Liver (tissue), 9 donors: ENCODE results near the gene ZNF664. TPM values are rescaled to one million over a fixed set of nuclear protein-coding genes. Genes with fewer than 3 reads are reported as not detected.

Experiments used
- DNase-seq: peaks from one replicate; pipeline ENCODE4 v3.0.0-alpha.2; 2017; ENCODE audit warnings: low spot score
- H3K27ac ChIP-seq, 2 donors: one replicate each; pipeline ENCODE4 v1.7.0; 2013; ENCODE audit warnings: inconsistent platforms in 2 of 2, low read length in 2 of 2, control low read depth in 1 of 2, low read depth in 1 of 2, mild to moderate bottlenecking in 1 of 2
- H3K27me3 ChIP-seq, 4 donors: one replicate each; pipeline versions ENCODE4 v1.6.1 to v1.7.0; 2013; ENCODE audit warnings: low read length in 3 of 4, inconsistent platforms in 1 of 4, mild to moderate bottlenecking in 1 of 4, moderate library complexity in 1 of 4; ENCODE audit not compliant: control insufficient read depth in 4 of 4, insufficient read depth in 4 of 4
- H3K36me3 ChIP-seq, 4 donors: one replicate each; pipeline versions ENCODE4 v1.6.1 to v1.7.0; 2013; ENCODE audit warnings: low read length in 3 of 4, mild to moderate bottlenecking in 3 of 4, low read depth in 1 of 4, moderate library complexity in 1 of 4; ENCODE audit not compliant: control insufficient read depth in 4 of 4, insufficient read depth in 3 of 4
- H3K4me1 ChIP-seq, 4 donors: one replicate each; pipeline versions ENCODE4 v1.6.1 to v1.7.0; 2013; ENCODE audit warnings: low read length in 3 of 4, mild to moderate bottlenecking in 3 of 4, moderate library complexity in 1 of 4; ENCODE audit not compliant: control insufficient read depth in 4 of 4, insufficient read depth in 4 of 4
- H3K4me3 ChIP-seq, 3 donors: one replicate each; pipeline versions ENCODE4 v1.6.1 to v1.7.0; 2013; ENCODE audit warnings: low read length in 3 of 3, control low read depth in 1 of 3, low read depth in 1 of 3, mild to moderate bottlenecking in 1 of 3
- H3K9ac ChIP-seq, 2 donors: one replicate each; pipeline ENCODE4 v1.7.0; 2013; ENCODE audit warnings: low read length in 2 of 2, mild to moderate bottlenecking in 2 of 2, moderate library complexity in 2 of 2, control low read depth in 1 of 2, low read depth in 1 of 2
- H3K9me3 ChIP-seq, 4 donors: one replicate each; pipeline versions ENCODE4 v1.6.1 to v1.7.0; 2013; ENCODE audit warnings: low read length in 3 of 4; ENCODE audit not compliant: control insufficient read depth in 4 of 4
- EGR1 ChIP-seq, 2 donors: IDR thresholded peaks; 2 replicates each; pipeline ENCODE4 v1.6.1; 2016 to 2018; ENCODE audit warnings: antibody characterized with exemption in 2 of 2, low read depth in 2 of 2
- FOXA1 ChIP-seq: IDR thresholded peaks from 2 replicates; pipeline ENCODE4 v1.6.1; 2016; ENCODE audit warnings: antibody characterized with exemption
- FOXA2 ChIP-seq: IDR thresholded peaks from 2 replicates; pipeline ENCODE4 v1.6.1; 2016; ENCODE audit warnings: antibody characterized with exemption
- GABPA ChIP-seq, 2 donors: IDR thresholded peaks in 1 of 2; conservative IDR thresholded peaks in 1 of 2; 2 replicates each; pipeline ENCODE4 v1.6.1; 2016; ENCODE audit warnings: antibody characterized with exemption in 2 of 2, mild to moderate bottlenecking in 1 of 2, moderate library complexity in 1 of 2
- HNF4A ChIP-seq, 2 donors: conservative IDR thresholded peaks; 2 replicates each; pipeline ENCODE4 v1.6.1; 2016; ENCODE audit warnings: antibody characterized with exemption in 2 of 2, mild to moderate bottlenecking in 2 of 2
- HNF4G ChIP-seq: IDR thresholded peaks from 2 replicates; pipeline ENCODE4 v1.6.1; 2016; ENCODE audit warnings: antibody characterized with exemption
- JUND ChIP-seq, 2 donors: IDR thresholded peaks; 2 replicates each; pipeline ENCODE4 v1.6.1; 2016; ENCODE audit warnings: antibody characterized with exemption in 2 of 2
- NR2F2 ChIP-seq: IDR thresholded peaks from 2 replicates; pipeline ENCODE4 v1.6.1; 2016; ENCODE audit warnings: antibody characterized with exemption
- REST ChIP-seq: IDR thresholded peaks from 2 replicates; pipeline ENCODE4 v1.6.1; 2016; ENCODE audit warnings: antibody characterized with exemption, mild to moderate bottlenecking
- RXRA ChIP-seq, 2 donors: IDR thresholded peaks; 2 replicates each; pipeline ENCODE4 v1.6.1; 2017 to 2018; ENCODE audit warnings: antibody characterized with exemption in 2 of 2, mild to moderate bottlenecking in 1 of 2
- SP1 ChIP-seq: IDR thresholded peaks from 2 replicates; pipeline ENCODE4 v1.6.1; 2018; ENCODE audit warnings: antibody characterized with exemption, mild to moderate bottlenecking
- TAF1 ChIP-seq: conservative IDR thresholded peaks from 2 replicates; pipeline ENCODE4 v1.6.1; 2016; ENCODE audit warnings: antibody characterized with exemption, mild to moderate bottlenecking
- YY1 ChIP-seq: IDR thresholded peaks from 2 replicates; pipeline ENCODE4 v1.6.1; 2016; ENCODE audit warnings: antibody characterized with exemption, mild to moderate bottlenecking
- ZBTB33 ChIP-seq: IDR thresholded peaks from 2 replicates; pipeline ENCODE4 v1.6.1; 2016; ENCODE audit warnings: antibody characterized with exemption
- WGBS: extraction: QIAGEN DNeasy Blood & Tissue Kit; methylation state at CpG from one replicate; pipeline ENCODE4 v1.1.7; 2013; 5-methylcytosine and 5-hydroxymethylcytosine counted together
- polyA plus RNA-seq, 2 donors: library from polyadenylated mRNA; stranded (reverse) in 1 of 2; unstranded in 1 of 2; fragments of 200-250 nt in 1 of 2; fragments of >200 nt in 1 of 2; fragmentation: Nextera tagmentation in 1 of 2; extraction: Ambion mirVana in 1 of 2; gene quantifications; one replicate each; pipeline versions ENCODE4 v1.2.1 to v1.2.3, GENCODE V29; 2013 to 2015
- total RNA-seq, 2 donors: library from RNA; depleted of rRNA; stranded (reverse); fragments of >200 nt; gene quantifications; one replicate each; pipeline ENCODE4 v1.2.3, GENCODE V29; 2014
- TF ChIP-seq, protein P1 (sequence below): IDR thresholded peaks from 2 replicates; pipeline ENCODE4 v1.6.1; 2016; ENCODE audit warnings: antibody characterized with exemption
- TF ChIP-seq, protein P2 (sequence below): IDR thresholded peaks from 2 replicates; pipeline ENCODE4 v1.6.1; 2016; ENCODE audit warnings: antibody characterized with exemption
- TF ChIP-seq, protein P3 (sequence below): fragments of 150-350 bp; IDR thresholded peaks from 2 replicates; pipeline ENCODE4 v1.5.1; 2017; ENCODE audit warnings: improper control_type of control experiment, low read depth, low read length; ENCODE audit not compliant: missing input control
- donor health status: healthy.
- donor health status: healthy.
- donor health status: healthy.
- donor health status: healthy.
- donor health status: healthy.

ZNF664 gene
- total and polyA plus RNA-seq, 4 donors: 7.2 to 40.3 (median 29.6) TPM

DNA sequence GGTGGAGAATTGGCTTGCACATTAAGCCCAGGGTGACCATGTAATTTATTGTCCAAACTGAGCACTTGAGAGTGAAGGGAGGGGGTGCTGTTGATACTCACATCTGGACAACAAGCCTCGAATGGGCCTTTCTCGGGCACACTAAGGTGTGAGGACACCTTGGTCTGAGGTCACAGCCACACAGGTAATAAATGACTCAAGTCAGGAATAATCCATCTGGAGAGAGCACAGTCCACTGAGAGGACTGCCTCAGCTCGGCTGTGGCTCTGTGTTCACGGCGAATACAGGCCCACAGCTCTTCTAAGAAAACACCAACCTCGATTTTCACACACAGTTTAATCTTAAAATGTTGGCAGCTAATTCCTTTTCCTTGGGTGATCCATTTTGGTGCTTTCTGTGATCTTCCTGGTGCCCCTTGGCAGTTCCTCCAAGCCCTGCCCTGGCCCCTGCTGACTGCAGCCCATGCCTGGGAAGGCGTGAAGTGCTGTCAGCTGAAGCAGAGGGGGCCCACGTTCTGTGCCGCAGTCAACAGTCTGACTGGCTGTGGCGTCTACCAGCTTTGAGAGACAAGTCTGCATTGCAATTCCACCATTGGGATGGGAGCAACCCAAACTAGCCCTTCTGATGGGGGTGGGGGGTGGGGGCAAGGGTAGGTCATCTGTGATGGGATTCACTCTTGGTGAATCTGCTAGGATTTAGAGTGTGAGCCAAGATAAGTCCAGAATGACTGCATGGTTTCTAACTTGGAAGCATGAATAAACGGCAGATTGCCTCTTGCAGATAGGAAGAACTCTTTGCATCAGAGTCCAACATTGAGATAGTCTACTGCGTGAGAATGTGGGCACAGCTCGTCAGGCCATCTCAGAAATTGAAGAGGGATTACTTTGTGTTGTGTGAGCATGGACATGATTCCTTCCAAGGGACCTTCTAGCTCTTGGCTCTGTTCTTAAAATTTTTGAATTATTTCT lies 42.8 kb downstream of the ZNF664 start:
- H3K36me3 ChIP-seq: peaks cover 4 to 12% (median 11%) of the 10 kb centered on the region in 4 donors
- no peaks in the 10 kb centered on the region for H3K27me3 ChIP-seq
- DNase-seq: no peak
- no peak overlapping the region for H3K27ac ChIP-seq
- 87% methylated on average over 13 of the region's 13 CpGs for WGBS
- peaks cover 0 to 29% (median 15%) of the 10 kb centered on the region in 4 donors for H3K4me1 ChIP-seq
- no peak overlapping the region for H3K4me3 ChIP-seq
- no peaks in the 10 kb centered on the region for H3K9me3 ChIP-seq
- H3K9ac ChIP-seq: no peak overlapping the region
- TF ChIP-seq SP1 (no peak), HNF4A (conservative IDR thresholded peaks at IDR 0.05) (no peak), YY1 (no peak), ZBTB33 (no peak), EGR1 (IDR thresholded peaks at IDR 0.05; ENCODE audit: low read depth in 2 of 2) (no peak), REST (no peak)

DNA sequence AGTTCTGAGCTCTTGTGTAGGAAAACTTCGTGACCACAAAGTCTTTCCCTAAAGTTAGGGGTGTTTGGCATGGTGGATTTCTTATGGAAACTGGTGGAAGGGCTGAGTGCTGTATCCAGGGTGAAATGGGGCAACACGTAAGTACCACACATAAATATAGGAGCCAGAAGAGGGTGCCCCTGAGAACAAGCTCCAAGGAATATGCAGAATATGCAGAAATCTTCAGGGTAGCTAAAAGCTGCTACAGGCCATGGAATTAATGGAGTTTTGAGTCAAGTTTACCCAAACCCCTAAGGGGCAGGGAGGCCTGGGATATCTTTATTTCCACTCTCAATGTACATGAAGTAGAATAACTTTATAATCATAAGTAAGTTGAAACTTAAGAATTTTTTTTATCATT lies 44.0 kb downstream of the ZNF664 start:
- H3K36me3 ChIP-seq: peaks cover 4 to 12% (median 11%) of the 10 kb centered on the region in 4 donors
- no peak overlapping the region for H3K9ac ChIP-seq
- H3K4me1 ChIP-seq: peaks cover 0 to 18% (median 7%) of the 10 kb centered on the region in 4 donors
- no peaks in the 10 kb centered on the region for H3K9me3 ChIP-seq
- H3K27me3 ChIP-seq: no peaks in the 10 kb centered on the region
- DNase-seq: no peak
- no peak overlapping the region for H3K4me3 ChIP-seq
- no peak overlapping the region for H3K27ac ChIP-seq
- 95% methylated on average over 2 of the region's 2 CpGs for WGBS
- TF ChIP-seq HNF4A (conservative IDR thresholded peaks at IDR 0.05) (no peak), ZBTB33 (no peak), NR2F2 (no peak), HNF4G (no peak), FOXA2 (no peak), GABPA (IDR thresholded peaks at IDR 0.05 in 1 of 2, conservative IDR thresholded peaks at IDR 0.05 in 1 of 2) (no peak), TAF1 (no peak), JUND (IDR thresholded peaks at IDR 0.05) (no peak), RXRA (IDR thresholded peaks at IDR 0.05) (no peak), YY1 (no peak), REST (no peak), FOXA1 (no peak)
- TF ChIP-seq, protein P1, sequence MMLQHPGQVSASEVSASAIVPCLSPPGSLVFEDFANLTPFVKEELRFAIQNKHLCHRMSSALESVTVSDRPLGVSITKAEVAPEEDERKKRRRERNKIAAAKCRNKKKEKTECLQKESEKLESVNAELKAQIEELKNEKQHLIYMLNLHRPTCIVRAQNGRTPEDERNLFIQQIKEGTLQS: no peak
- TF ChIP-seq, protein P2, sequence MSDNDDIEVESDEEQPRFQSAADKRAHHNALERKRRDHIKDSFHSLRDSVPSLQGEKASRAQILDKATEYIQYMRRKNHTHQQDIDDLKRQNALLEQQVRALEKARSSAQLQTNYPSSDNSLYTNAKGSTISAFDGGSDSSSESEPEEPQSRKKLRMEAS: no peak
- TF ChIP-seq, protein P3, sequence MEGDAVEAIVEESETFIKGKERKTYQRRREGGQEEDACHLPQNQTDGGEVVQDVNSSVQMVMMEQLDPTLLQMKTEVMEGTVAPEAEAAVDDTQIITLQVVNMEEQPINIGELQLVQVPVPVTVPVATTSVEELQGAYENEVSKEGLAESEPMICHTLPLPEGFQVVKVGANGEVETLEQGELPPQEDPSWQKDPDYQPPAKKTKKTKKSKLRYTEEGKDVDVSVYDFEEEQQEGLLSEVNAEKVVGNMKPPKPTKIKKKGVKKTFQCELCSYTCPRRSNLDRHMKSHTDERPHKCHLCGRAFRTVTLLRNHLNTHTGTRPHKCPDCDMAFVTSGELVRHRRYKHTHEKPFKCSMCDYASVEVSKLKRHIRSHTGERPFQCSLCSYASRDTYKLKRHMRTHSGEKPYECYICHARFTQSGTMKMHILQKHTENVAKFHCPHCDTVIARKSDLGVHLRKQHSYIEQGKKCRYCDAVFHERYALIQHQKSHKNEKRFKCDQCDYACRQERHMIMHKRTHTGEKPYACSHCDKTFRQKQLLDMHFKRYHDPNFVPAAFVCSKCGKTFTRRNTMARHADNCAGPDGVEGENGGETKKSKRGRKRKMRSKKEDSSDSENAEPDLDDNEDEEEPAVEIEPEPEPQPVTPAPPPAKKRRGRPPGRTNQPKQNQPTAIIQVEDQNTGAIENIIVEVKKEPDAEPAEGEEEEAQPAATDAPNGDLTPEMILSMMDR: no peak
